ENCODE measurements around the gene SEMA4D.
"Not testable (repeated sequence)": the region's sequence is repeated elsewhere in the genome, so short reads cannot be mapped to it uniquely, and the experiment has no call there.

The SEMA4D gene

DNA sequence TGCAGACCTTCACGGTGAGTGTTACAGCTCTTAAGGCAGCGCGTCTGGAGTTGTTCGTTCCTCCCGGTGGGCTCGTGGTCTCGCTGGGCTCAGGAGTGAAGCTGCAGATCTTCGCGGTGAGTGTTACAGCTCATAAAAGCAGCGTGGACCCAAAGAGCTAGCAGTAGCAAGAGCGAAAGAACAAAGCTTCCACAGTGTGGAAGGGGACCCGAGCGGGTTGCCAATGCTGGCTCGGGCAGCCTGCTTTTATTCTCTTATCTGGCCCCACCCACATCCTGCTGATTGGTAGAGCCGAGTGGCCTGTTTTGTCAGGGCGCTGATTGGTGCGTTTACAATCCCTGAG is 18.3 kb downstream of the SEMA4D start:
- not testable (repeated sequence) for DNase-seq

DNA sequence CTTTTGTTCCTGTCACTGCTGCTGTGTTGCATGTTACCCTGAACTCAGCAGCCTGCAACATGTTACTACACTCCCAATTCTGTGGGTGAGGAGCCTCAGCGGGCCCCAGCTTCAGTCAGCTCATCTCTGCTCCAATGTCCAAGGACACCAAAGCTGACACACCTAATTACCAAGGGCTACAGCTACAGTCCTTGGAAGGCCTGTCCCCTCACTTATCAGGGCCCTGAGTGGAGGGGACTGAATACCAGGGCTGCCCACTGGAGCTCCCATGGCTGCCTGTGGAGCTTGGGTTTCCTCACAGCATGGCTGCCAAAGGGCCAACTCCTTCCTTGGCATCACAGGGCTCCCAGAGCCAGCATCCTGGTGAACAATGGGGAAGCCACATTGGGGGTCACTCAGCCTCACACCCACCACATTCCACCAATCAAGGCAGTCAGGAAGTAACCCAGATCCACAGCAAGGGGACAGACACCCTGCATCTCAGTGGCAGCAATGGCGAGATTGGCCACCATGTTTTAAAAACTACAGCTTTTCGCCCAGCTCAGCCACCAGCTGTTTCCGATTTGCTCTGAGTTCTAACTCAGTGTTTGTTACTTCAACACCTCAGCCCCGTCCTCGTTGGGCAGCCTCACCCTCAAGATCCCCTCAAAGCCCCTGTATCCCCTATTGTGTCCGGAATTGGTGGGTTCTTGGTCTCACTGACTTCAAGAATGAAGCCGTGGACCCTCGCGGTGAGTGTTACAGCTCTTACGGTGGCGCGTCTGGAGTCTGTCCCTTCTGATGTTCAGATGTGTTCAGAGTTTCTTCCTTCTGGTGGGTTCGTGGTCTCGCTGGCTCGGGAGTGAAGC is 18.9 kb downstream of the SEMA4D start:
- no peak for DNase-seq

DNA sequence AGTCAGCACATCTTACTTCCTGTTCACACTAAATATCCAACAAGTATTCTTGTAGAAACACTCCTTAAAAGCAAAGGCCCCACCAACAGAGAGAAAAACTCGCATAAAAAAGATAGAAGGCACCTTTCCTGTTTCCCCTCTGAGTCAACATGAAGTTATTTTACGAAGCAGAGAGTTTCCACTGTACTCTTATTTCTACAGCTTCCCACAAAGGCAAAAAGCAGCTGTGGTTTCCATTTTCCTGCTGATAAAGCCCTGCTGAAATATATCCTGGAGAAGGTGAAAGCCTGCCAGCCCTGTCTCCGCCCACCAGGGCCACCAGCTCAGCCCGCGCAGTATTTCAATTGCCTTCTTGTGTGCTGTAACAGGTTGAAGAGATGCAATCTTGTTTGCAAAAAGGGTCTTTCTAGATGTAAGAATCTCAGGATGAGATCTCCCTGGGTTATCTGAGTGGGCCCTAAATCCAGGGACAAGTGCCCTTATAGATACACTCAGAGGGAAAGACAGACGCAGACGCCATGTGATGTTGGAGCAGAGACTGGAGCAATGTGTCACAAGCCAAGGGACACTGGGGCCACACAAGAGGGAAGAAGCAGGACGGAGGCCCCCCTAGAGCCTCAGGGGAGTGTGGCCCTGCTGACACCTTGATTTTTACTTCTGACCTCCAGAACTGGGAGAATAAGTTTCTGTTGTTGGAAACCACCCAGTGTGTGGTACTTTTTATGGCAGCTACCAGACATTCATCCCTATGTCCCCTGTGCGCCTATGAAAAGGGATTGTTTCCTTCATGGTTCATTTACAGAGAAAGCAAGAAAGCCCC is 19.9 kb downstream of the SEMA4D start:
- DNase-seq, result no peak

DNA sequence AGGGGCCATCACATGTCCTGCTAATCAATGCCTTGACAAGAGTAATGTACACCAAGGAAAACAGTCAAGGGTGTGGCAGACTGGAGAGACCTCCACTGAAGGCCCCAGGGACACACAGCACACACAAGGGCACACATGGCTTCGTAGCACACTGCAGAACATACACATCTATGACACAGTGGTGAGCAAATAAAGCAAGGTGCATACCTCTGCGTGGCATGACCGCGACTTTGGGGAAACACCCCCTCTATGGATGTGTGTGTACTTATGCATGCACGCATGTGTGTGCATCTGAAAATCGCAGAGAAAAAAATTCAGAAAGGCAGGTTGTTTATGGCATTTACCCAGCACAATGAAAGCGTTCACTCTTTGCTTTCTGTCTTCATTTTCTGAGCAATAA is 20.5 kb downstream of the SEMA4D start:
- no peak for DNase-seq

DNA sequence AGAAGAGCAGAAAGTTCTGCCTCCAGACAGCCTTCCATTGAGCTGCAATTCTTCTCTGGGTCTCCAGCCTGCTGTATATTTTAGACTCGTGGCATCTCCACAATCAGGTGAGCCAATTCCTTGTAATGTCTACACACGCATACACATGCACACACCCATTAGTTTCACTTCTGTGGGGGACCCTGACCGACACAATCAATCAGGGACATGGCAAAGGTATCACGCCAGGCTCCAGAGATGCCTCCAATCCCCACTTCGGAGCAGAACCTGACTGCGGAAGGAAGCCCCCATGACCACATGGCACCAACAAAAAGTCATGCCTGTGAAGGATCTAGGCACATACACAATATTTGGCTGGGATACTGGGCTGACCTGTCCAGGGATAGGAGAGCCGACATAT is 21.4 kb downstream of the SEMA4D start:
- no peak for DNase-seq

DNA sequence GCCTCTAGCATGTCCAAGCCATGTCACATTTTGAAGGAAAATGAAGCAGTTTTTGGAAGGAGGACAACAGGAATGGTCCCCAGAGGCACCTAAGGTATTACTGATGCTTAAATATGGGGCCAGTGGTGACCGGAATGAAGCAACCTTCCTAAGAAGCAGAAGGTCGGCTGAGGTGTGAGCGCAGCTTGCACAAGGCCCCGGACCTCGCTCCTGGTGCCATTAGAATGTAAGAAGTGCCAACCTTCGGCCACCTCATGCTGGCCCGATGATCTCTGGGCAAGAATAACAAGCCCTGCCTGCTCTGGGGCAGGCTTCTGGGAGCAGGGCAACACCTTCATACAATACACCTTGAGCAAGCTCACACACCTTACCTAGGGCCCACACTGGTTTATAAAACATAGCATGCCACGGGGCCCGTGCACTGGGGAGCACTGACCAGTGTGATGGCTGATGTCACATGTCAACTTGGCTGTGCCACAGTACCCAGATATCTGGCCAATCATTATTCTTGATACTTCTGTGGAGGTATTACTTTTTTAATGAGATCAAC is 21.9 kb downstream of the SEMA4D start:
- DNase-seq, result no peak

DNA sequence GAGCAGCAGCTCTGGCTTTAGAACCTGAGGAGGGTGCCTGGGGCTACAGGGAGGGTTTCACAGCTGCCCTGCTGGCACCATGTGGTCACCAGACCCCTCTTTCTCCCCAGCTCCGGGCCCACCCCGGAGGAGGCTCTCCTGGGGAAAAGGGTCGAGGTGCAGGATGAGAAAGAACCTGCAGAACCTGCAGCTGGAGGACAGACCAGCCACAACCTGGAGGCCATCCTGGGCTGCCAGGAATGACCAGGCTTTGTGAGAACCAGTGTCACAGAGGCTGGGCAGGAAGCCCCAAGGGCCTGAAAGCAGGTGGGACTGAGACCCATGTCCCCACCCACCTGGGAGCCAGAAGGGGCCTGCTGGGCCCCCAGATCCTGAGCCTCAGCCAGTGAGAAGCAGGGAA is 23.0 kb downstream of the SEMA4D start:
- DNase-seq, result no peak

DNA sequence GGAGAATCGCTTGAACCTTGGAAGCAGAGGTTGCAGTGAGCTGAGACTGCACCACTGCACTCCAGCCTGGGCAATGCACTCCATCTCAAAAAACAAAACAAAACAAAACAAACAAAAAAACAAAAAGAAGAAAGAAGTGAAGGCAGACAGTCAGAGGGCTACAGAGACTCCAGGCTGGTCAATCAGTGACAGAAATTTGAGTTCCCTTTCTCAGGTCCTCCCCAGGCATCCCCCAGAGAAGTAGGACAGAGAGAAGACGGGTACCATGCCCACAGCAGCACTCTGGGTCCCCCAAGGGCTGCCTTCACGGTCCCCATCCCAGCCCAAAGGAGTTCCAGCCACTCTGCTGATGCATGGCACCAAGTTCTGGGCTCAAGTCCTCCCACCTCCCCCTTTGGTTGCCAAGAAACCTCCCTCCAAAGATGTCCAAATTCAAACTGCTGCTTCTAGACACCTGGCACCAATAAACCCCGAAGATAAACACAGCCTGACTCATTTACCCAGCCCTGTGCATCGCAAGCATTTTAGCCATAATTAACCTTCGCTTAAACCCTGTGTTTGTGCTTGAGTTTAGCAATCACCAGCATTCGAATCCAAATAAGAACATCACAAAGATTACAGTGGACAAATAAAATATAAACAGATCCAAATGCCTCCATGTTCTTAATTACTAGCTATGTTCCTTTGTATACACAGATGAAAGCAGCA is 24.0 kb downstream of the SEMA4D start:
- peak; percentile 52 for DNase-seq

DNA sequence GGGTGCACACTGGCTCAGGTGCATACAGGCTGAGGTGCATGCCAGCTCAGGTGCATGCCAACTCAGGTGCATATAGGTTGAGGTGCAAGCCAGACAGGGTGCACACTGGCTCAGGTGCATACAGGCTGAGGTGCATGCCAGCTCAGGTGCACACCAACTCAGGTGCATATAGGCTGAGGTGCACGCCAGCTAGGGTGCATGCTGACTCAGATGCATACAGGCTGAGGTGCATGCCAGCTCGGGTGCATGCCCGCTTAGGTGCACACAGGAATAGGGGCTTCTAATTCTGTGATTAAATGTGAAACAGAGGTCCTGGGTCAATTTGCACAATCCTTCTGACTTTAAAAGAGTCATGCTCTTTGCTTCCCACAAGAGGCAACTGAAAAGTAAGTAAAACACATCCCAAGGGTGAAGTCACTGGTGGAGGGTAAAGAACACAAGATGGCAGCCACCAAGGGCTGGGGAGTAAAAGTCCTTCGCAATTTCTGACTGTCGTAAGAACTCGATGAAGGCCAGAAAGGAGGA is 26.1 kb downstream of the SEMA4D start:
- not testable (repeated sequence) for DNase-seq

DNA sequence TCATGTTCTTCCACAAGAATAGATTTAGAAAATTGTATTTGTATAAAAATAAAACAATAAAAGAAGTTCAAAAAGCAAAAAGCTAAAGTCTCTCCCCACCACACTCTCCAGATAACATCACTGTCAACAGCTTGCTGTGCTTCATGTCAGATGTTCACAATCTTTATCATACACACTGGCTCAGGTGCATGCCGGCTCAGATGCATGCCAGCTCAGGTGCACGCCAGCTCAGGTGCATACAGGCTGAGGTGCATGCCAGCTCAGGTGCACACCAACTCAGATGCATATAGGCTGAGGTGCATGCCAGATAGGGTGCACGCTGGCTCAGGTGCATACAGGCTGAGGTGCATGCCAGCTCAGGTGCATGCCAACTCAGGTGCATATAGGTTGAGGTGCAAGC is 26.5 kb downstream of the SEMA4D start:
- no peak for DNase-seq

DNA sequence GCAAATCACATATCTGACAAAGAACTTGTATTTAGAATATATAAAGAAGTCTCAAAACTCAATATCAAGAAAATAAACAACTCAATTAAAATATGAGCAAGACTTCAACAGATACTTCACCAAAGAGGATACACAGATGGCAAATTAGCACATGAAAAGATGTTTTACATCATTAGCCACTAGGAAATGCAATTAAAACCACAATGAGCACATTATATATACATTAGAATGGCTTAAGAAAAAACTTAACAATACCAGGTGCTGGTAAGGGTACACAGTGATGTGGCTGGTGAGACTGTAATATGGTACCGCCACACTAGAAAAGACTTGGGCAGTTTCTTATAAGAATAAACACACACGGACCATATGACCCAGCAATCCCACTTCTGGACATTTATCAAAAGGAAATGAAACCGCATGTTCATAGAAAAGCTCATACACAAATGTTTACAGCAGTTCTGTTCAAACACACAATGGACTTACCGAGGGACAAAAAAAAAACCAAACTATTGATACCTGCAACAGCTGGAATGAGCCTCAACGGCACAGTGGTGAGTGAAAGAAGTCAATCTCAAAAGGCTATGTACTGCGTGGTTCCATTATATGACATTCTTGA is 27.6 kb downstream of the SEMA4D start:
- peak; percentile 8 for DNase-seq

DNA sequence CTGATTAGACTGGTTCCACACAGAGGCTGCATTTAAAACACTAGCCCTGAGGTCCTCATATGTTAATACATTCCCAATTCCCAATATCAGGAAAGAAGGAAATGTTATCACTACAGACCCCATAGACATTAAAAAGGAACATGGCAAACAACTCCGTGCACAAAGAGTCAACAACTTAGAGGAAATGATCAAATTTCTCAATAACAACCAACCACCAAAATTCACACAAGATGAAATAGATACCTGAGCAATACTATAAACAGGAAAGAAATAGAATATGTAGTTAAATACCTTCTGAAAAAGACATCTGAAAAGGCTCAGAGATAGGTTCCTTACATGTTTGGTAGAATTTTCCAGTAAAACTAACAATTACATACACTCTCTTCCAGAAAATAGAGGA is 28.9 kb downstream of the SEMA4D start:
- no peak for DNase-seq

DNA sequence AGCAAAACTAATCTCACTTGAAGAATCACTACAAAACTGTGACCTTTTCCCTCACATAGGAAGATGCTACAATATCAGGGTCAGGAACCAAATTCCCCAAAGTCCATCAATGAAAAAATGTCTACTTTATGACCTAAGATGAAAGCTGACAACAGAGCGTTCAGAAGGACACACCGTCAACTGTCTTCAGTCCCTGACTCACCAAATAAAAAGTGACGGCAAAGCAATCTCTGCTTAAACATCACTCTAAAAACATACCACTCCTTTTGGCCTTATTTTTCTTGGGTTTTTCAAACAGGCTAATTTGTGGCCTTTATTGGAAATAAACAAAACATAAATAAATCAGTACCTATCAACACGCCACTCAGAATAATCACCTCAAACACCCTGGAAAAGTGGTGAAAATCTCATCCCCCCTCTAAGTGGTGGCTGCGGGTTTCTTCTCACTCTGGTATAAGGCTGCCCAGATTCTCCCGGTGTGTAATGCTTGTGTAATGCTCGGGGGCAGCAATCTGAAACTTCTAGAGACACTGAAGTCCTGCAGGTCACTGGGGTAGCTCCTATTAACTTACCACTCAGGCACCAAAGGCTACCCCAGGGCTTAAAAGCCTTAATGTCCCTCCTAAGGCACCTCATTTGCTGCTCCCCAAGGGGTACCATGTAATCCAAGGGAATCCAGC is 29.5 kb downstream of the SEMA4D start:
- DNase-seq, result no peak

DNA sequence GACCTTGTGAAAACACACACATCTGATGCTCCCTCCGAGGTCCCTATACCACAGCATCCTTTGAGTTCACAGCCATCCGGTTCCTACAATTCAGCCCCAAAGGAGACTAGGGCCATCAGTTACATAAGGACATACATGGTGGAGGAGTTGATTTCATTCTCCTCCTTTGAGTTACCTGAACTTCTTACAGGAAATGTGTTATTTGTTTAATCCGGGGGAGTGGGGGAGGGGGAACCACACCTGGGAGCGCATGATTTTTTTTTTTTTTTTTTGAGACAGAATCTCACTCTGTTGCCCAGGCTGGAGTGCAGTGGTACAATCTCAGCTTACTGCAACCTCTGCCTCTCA is 30.7 kb downstream of the SEMA4D start:
- DNase-seq, result no peak

DNA sequence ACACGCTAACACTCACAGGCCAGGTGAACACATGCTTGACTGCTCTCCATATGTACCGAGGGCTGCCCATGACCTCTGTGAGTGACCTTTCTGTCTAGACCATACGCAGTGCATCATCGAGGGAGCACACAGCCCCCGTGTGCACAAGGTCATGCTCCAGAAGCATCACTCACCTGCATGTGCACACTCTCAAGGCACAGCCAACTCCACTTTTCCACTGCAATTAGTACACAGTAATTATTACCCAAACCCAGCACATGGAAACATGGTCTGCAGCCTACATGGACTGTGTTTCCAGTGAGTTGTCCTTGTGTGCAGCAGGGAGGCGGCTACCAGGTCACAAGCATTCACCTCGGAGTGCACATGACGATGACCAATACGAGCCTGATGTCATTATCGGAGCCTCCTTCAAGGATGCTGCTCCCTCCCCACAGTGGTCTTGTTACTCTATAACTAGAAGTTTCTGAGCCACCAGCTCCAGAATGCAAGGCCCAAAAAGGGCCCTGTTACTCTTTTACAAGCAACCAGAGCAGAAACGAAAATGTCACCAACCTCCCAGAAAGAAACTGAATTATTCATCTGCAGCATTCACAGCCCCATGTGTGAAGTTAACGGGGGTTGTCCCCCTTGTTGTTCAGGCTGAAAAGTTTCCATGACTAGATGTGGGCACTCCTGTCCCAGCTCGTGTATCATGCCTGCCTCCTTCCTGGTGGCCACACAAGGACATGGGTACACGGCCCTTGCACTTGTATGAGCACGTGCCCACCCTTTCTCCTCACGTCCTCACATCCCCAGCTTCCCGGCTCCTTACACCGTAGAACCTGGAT is 31.2 kb downstream of the SEMA4D start:
- DNase-seq, result no peak

DNA sequence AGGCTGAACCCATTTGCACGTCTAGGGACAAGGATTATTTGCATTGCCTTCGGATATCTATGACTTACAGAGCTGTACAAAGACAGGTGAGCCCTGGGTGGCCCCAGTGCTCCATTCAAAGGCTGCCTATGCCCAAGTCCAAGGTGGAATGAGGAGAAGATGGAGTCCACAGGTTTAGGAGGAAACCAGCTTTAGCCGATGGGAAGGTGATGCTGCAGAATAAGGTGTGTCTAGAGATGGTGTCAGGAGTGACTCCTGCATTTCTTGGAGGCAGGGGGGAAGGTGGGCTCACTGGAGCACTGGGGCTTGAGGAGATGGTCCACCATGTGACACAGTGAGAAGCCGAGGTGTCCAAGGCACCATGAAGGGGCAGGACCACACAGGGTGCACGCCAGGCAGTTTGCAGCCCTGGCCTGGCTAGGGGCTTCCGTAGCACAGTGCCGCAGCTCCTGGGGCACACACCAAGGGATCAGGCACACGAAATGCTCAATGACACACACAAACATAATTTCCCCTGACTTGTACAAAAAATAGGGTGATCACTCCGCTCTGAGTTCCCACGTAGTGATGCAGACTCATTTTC is 32.1 kb downstream of the SEMA4D start:
- DNase-seq, result peak; percentile 67

DNA sequence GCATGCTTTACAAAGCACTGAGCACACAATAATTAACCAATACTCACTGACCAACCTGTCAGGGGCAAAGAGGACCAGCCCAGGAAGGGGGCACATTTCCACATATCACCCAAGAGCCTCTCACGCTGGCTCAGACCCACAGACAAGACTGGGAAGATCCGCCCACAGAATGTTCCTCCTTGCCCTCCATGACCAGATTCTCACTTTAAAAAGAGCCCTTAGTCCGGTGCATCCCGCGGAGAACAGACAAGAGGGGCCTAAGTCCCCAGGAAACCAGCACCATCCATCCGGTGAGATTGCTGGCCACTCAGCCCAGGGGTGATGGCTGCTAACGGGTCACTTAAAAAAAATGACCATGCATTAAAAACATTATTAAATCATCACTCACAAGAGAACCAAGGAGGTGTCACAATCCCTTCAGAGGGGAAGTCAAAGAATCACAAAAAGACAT is 32.9 kb downstream of the SEMA4D start:
- DNase-seq, result no peak

DNA sequence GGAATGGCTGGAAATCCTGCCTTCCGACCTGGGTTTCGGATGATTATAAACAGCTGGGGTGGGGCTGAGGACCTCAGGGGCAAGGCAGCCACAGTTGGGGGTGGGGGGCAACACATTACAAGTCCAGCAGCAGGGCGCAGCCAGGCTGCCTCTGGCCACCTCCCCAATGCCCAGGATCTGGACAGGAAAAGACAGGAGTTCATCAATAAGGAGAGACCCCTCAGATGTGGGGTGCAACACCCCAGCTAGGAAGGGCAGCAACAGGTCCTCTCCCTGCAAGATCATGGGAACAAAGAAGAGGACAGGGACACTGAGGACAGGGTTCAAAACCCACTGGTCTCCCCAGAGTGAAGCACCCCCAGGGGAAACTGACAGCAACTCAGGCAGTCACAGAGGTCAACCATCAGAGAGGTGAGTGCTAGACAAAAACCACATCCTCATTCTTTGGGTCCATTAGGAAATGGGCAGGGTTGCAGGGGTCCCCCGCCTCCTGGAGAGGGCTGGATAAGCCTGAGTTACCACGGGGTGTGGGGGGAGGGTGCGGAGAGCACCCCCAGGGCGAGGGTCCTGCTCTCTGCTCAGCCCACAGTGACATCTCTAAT is 33.5 kb downstream of the SEMA4D start:
- DNase-seq, result no peak

DNA sequence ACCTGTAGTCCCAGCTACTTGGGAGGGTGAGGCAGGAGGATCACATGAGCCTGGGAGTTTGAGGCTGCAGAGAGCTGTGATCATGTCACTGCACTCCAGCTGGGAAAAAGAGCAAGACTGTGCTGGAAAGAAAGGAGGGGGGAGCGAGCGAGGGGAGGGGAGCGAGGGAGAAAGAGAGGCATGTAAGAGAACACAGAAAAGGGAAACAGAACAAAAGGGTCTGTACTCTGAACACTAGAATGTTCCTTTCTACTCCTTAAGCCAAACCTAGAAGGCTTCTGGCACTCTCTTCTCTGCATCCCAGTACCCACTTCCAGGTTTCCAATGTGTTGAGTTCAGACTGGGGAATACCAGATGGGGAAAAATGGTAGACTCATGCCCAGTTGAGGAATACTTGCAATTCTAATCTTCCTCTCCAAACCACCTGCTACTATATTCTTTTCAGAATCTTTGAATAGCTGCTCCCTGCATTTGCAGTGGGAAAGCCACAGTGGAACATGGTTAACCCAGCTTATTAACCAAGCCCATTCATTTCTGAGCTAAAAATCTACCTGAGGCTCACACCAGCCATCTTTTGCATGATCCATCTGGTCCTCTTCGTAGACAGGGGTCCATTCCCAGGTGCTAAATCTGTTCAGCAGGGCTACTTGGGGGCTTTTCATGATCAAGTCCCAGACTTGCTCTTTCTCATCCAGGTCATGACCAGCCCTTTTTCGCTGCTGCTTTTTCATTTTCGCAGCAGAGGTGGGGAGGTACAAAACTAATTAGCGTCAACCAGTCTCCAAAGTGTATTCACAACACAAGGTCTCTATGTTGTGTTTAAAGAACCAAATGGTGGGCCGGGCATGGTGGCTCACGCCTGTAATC is 34.9 kb downstream of the SEMA4D start:
- no peak for DNase-seq

Measured in NCI-H146 (cell line).